Measurements from ENCODE around the gene KRT86.
"Not testable (repeated sequence)": the region's sequence is repeated elsewhere in the genome, so short reads cannot be mapped to it uniquely, and the experiment has no call there.

Gene KRT86

GRCh38 chr12:52338241-52338960, 64.0 kb downstream of the KRT86 start:
- Histone ChIP-seq H3K36me3 (no peaks in the 10 kb centered on the region), H3K4me1 (ENCODE audit: control insufficient read depth in 1 of 2, insufficient read depth in 1 of 2, low read depth in 1 of 2, low read length in 1 of 2) (no peaks in the 10 kb centered on the region), H3K27me3 (peaks cover 15% of the 10 kb centered on the region), H3K27ac (no peak overlapping the region), H3K4me3 (ENCODE audit: low read depth in 1 of 2, low read length in 1 of 2) (no peak overlapping the region), H3K9me3 (no peaks in the 10 kb centered on the region)
- no peak for TF ChIP-seq CTCF (IDR thresholded peaks at IDR 0.05)

- no peaks in the 10 kb centered on the region for H3K9me3 ChIP-seq
- peaks cover 5% of the 10 kb centered on the region for H3K27me3 ChIP-seq
- no peaks in the 10 kb centered on the region for H3K4me1 ChIP-seq (ENCODE audit: control insufficient read depth in 1 of 2, insufficient read depth in 1 of 2, low read depth in 1 of 2, low read length in 1 of 2)
- TF ChIP-seq CTCF (IDR thresholded peaks at IDR 0.05), result no peak
- H3K36me3 ChIP-seq, result no peaks in the 10 kb centered on the region
- no peak overlapping the region for H3K4me3 ChIP-seq (ENCODE audit: low read depth in 1 of 2, low read length in 1 of 2)
- no peak overlapping the region for H3K27ac ChIP-seq
Measured at GRCh38 chr12:52341066-52341580, 66.7 kb downstream of the KRT86 start.

- Histone ChIP-seq H3K27ac (no peak overlapping the region), H3K36me3 (no peaks in the 10 kb centered on the region), H3K4me1 (ENCODE audit: control insufficient read depth in 1 of 2, insufficient read depth in 1 of 2, low read depth in 1 of 2, low read length in 1 of 2) (no peaks in the 10 kb centered on the region), H3K4me3 (ENCODE audit: low read depth in 1 of 2, low read length in 1 of 2) (no peak overlapping the region), H3K9me3 (no peaks in the 10 kb centered on the region), H3K27me3 (peaks cover 5% of the 10 kb centered on the region)
- TF ChIP-seq CTCF (IDR thresholded peaks at IDR 0.05), result no peak
Measured at GRCh38 chr12:52342781-52343490, 68.5 kb downstream of the KRT86 start.

GRCh38 chr12:52343550-52343949, 69.1 kb downstream of the KRT86 start:
- H3K27me3 ChIP-seq, result peaks cover 5% of the 10 kb centered on the region
- TF ChIP-seq CTCF (IDR thresholded peaks at IDR 0.05), result no peak
- no peaks in the 10 kb centered on the region for H3K4me1 ChIP-seq (ENCODE audit: control insufficient read depth in 1 of 2, insufficient read depth in 1 of 2, low read depth in 1 of 2, low read length in 1 of 2)
- H3K4me3 ChIP-seq (ENCODE audit: low read depth in 1 of 2, low read length in 1 of 2), result no peak overlapping the region
- H3K36me3 ChIP-seq, result no peaks in the 10 kb centered on the region
- no peak overlapping the region for H3K27ac ChIP-seq
- H3K9me3 ChIP-seq, result no peaks in the 10 kb centered on the region

GRCh38 chr12:52344111-52344510, 69.7 kb downstream of the KRT86 start:
- no peak overlapping the region for H3K4me3 ChIP-seq (ENCODE audit: low read depth in 1 of 2, low read length in 1 of 2)
- H3K27ac ChIP-seq, result no peak overlapping the region
- H3K4me1 ChIP-seq (ENCODE audit: control insufficient read depth in 1 of 2, insufficient read depth in 1 of 2, low read depth in 1 of 2, low read length in 1 of 2), result no peaks in the 10 kb centered on the region
- H3K27me3 ChIP-seq, result peaks cover 5% of the 10 kb centered on the region
- TF ChIP-seq CTCF (IDR thresholded peaks at IDR 0.05), result no peak
- H3K9me3 ChIP-seq, result no peaks in the 10 kb centered on the region
- H3K36me3 ChIP-seq, result no peaks in the 10 kb centered on the region

GRCh38 chr12:52345041-52345440, 70.6 kb downstream of the KRT86 start:
- peaks cover 12% of the 10 kb centered on the region for H3K27me3 ChIP-seq
- not testable (repeated sequence) for H3K27ac ChIP-seq; H3K4me3 ChIP-seq (ENCODE audit: low read depth in 1 of 2, low read length in 1 of 2); H3K9me3 ChIP-seq; H3K36me3 ChIP-seq; H3K4me1 ChIP-seq (ENCODE audit: control insufficient read depth in 1 of 2, insufficient read depth in 1 of 2, low read depth in 1 of 2, low read length in 1 of 2)
